Activated CD8-positive, alpha-beta memory T cell treated with anti-CD3 and anti-CD28 coated beads for 24 hours (primary cell): ENCODE results near the gene PNPLA2.

ENCODE experiments used
- DNase-seq: peaks from one replicate; pipeline ENCODE4 v3.0.0-alpha.2; 2020

Gene PNPLA2

DNA sequence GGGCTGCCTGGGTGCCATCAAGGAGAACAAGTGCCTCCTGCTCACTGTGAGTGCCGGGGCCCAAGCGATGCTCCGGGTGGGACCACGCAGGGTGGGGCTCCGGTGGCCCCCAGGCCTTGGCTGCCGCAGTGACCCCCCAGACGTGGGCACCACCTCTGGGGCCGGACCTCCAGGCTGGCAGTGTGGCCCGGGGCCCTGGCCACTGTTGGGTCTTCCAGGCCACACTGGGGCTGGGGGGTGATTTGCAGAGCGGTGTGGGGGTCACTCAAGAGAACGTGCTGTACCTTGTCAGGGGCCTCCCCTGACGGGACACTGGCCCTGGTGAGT is 43.9 kb downstream of the PNPLA2 start:
- no peak for DNase-seq

DNA sequence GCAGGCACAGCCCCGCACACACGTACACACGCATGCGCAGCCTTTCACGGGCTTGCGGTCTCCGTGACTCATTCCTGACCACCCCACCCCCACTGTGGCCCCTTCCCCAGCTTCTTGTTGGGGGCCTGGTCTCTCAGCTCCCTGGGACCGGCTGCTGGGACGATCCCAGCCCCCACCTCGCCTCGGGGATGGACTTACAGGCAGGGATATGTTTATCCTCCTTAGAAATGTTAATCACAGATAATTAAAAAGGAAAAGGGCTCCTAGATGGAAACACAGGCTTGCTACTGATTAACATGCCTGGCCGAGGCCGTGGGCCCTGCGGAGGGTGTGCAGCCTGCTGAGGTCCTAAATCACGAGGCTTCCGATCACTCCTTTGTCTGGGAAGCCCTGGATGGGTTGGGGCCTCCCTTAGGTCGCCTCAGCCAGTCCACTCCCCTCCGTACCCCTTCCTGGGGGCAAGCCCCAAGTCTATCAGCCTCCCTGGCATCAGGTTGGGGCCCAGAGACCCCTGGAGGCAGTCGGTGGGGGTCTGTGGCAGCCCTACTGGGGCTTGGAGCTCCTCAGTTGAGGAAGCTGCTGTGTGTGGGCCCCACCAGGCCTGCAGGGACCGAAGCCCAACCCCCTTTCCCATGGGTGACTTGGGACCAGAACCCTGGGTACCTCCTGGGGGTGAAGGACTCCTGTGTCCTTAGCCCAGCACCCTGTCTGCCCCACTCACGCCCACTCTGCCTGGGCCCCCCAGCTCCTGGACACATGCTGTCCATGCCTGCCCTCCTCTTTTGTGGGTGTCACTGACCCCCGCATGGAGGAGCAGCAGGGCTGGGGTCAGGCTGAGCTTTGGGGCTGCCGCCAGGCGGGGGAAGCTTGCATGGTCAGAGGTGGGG is 44.6 kb downstream of the PNPLA2 start:
- DNase-seq, result no peak

DNA sequence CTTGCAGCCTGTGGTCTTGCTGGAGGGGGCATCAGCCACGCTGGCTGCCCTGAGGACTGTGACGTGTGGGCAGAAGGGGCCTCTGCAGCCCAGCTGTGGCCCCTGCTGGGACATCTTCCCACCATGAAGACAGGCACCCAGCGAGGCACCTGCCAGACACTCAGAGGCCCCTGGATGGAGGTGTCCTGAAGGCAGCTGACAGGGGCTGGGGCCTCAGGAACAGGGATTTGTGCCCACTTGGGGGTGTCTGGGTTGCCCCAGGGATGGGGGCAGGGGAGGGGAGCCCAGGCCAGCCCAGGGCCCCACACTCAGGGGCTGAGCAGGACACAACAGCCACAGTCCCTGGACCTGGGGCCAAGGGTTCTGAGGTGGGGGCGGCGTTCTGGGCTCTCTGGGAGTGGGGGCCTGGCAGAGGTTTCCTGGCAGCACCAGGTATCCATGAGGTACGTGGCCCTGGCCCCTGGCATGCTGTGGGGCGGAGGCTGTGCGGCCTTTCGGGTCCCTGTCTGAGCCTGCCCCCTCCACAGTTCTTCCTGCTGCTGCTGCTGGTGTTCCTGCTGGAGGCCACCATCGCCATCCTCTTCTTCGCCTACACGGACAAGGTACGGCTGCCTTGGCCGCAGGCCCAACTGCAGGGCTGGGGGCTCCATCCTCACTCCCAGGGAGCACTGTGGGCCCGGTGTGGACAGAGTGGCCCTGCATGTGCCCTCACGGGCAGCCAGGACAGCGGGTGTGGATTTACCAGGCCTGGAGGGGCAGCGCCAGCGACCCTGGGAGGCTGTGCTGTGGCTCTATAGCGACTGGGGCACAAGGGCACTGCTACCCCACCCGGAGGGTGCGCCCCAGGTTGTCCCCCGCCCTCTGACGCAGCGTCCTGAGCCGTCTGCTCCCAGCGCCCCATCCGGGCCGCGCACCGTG is 45.5 kb downstream of the PNPLA2 start:
- DNase-seq, result no peak

DNA sequence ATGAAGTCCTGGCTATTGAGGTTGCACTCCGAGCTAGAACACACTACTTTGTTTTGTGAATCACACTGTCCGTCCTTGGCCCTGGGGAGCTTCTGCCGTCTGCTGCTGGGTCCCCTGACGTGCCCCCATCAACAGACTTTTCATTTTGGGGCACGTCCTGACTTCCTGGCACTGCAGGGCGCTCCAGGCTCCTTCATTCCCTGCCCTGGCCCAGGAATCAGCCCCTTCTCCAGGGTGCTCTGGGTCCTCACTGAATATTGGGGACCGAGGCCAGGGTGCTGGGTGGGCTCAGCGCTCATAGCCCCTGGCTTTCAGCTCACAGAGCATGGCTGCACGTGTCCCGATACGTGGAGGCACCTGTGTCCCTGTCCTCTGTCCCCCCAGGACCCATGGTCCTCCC is 46.2 kb downstream of the PNPLA2 start:
- no peak for DNase-seq

DNA sequence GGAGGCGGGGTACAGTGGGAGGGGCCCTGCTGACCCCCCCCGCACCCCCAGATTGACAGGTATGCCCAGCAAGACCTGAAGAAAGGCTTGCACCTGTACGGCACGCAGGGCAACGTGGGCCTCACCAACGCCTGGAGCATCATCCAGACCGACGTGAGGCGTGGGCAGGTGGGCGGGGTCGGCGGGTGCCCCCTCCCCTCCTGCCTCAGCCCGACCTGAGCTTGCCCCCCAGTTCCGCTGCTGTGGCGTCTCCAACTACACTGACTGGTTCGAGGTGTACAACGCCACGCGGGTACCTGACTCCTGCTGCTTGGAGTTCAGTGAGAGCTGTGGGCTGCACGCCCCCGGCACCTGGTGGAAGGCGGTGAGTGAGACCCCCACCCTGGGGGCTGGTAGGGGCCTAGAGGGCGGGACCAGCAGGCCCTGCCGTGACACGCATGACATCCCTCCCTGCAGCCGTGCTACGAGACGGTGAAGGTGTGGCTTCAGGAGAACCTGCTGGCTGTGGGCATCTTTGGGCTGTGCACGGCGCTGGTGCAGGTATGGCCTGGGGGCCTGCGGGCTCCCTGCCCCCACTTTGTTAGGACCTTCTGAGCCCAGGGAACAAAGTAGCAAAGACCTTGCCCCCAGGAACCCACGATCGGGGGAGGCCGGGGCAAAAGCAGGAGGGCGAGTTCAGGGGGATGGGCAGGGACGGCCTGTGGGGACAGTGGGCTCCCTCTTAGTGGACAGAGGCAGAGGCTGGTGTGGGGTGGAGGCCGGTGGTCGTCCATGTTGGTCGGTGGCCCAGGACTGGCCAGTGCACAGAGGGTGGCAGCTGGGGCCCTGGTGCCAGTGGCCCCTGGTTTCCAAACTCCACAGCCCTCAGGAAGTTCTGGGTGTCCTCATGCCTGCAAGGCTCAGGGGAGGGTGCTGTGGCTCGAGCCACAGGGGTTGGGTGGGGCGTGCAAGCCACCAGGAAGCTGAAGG is 47.0 kb downstream of the PNPLA2 start:
- DNase-seq, result no peak

DNA sequence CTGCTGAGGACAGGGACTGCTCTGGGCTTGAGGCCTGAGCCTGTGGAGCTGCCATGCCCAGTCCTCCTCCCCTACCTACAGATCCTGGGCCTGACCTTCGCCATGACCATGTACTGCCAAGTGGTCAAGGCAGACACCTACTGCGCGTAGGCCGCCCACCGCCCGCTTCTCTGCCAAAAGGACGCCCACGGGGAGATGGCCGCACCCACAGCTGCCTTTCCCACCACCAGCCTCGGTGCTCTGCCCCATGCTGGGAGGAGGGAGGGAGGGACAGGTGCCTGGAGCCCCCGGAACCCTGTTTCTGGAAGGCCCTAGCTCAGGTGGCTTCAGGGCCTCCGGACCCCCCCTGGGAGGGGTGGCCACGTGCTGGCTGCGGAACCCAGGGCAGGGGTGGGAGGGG is 47.8 kb downstream of the PNPLA2 start:
- no peak for DNase-seq

DNA sequence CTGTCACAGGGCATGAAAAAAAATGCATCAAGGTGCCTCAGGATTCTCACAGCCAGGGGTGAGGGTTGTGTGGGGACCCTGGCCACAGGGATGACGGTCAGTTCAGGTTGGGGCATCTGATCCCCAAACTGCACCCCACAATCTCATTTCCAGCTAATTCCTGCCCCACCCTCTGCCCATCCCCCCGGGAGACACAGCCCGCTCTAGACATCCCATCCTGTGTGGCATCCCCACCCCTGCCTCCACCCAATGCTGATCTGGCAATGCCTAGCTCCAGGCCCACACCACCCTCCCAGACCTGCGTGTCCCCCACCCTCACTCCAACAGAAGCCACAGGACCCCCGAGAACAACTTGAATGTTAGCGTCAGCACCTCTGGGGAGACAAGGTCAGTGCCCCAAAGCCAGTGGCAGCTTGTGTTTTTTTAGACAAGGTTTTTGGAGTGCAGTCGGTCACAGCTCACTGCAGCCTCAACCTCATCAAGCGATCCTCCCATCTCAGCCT is 49.2 kb downstream of the PNPLA2 start:
- no peak for DNase-seq

DNA sequence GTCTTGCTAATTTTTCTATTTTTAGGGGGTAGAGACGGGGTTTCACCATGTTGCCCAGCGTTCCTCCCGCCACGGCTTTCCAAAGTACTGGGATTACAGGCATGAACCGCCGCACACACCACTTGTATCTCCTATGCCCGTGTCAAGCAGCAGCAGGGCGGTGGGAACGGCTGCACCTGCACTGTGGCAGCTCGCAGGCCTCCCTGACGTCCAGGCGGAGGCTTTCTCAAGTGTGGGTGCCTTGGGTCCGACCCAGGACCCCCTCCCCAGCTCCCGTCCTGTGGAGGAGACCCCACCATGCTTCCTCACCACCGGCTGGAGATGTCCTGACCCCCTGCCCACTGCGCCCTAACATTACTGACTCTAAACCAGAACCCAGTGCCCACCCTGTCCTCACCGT is 49.7 kb downstream of the PNPLA2 start:
- DNase-seq, result no peak

DNA sequence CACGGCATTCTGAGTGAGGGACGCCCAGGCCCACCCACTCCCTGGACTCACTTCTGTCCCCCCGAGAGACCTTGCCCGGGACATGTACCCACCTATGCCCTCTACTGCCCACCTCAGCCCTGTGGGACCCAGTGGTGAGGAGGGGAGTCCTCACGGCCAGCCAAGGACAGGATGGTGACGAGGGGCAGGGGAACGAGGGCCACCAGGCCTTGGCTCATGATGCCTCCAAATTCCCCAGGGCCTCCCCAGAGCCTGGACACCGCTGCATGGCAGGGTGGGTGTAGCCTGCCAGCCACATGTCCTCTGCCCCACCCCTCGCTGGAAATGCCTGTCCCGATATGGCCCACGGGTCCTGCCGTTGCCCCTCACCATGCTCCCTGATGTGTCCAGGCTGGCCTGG is 50.1 kb downstream of the PNPLA2 start:
- no peak for DNase-seq

DNA sequence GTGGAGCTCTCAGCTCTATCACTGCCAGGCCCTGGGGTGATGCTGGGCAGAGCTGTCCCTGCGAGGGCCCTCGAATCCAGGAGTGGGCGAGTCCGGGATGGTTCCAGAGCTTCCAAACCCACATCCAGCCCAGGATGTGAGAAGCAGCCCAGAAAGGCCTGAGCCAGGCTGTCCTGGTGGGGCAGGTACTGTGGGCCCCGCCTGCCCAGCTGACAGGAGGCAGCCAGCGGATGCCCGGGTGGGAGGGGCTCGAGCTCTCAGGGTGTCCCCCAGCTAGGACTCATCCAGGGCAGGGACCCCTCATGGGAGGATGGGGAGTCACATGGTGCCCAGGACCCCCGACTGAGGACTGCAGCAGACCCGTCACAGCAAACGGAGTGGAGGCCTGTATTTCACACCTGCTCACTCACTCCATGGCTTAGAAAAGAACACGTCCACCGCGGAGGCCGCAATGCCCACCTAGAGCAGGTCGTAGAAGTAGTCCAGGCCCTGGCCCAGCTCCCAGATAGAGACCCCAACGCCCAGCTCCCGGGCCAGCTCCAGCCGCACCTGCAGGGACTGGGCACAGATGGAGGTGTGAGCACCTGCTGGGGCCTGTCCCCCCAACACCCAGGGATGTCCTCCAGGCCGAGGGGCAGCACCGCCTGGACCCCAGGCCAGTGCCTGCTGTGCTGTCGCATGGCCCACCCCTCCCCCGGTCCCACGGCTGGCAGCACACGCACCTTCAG is 50.8 kb downstream of the PNPLA2 start:
- no peak for DNase-seq

DNA sequence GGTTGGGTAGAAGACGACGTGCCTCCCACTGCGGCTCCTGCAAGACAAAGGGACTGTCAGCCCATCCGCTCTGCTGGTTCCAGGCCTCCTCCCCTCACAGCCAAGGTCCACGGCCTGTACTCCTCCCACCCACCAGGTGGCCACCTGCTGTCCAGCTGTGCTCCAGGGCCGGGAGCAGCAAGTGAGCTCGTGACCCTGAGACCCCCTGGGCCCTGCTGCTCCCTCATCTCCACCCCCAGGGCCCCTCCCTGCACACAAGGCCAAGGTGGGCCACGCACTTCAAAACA is 51.4 kb downstream of the PNPLA2 start:
- DNase-seq, result no peak

DNA sequence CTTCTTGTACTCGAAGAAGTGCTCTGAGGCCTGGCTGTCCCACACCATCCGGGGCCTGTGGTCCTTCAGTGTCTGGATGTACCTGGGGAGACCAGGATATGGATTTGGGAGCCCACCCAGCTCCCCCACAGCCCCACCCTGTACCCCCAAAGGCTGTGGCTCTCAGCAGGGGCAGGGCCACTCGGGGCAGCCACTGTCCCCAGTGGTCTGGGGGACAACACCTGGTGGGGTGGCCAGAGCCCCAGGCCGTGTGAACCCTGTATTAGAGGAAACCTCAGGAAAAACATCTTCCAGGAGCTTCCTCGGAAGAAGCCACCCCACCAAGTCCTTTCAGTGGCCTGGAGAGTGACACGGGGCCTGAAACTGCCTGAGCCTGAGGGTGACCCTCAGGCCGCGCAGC is 51.7 kb downstream of the PNPLA2 start:
- DNase-seq, result no peak

DNA sequence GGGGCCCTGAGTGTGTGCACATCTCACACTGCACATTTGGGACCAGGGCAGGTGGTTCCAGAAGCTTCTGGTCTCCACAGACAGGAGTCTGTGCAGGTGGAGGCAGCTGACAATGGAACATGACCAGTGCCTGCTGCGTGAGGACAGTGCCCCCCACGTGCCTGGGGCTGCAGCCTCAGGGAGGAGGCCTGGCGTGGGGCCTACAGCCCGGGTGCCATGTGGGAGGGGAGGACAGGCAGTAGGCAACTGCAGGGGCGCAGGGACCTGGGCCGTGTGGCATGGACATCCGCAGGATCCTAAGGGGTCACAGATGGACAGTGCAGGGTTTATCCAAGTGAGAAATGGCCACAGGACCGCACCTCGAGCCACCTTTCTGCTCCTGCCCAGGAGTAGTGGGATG is 52.8 kb downstream of the PNPLA2 start:
- DNase-seq, result no peak

DNA sequence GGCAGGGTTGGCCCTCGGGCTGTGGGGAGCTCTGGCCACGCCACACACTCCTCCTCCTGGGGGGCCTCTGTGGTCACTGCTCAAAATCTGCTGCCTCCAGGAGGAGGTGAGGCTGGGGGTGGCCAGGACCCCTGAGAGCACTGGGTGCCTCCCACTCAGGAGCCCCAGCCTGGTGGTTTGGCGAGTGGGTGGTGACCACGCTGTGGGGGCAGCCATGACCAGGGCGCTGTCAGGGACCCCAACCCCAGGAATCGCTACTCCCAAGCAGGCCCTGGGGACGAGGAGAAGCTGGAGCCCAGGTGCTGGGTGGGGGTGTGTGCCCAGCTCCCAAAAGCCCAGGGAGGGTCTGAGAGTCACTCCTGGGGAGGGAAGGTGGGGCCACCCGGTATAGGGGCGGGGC is 54.1 kb downstream of the PNPLA2 start:
- no peak for DNase-seq

DNA sequence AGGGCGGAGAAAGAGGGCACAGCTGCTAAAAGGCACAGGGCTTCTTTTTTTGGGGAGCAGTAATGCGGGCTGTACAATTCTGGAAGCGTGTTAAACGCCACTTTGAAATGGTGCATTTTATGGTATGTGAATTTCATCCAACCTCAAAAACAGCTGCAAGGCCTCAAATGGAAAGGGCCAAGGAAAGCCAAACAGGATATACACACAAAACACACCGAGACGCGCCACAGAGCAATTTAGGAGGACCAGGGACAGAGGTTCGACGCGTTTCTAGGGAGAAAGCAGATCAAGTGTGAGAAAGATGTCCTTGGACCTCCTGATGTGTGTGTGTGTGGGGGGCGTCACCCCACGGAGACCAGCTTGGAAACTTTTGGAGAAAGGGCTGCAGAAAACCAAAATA is 55.0 kb downstream of the PNPLA2 start:
- DNase-seq, result no peak
